Measurements from ENCODE around the gene ATP9B.
A peak's percentile ranks its signal among the peaks of the same experiment; 100 is the strongest.

Gene ATP9B

DNA sequence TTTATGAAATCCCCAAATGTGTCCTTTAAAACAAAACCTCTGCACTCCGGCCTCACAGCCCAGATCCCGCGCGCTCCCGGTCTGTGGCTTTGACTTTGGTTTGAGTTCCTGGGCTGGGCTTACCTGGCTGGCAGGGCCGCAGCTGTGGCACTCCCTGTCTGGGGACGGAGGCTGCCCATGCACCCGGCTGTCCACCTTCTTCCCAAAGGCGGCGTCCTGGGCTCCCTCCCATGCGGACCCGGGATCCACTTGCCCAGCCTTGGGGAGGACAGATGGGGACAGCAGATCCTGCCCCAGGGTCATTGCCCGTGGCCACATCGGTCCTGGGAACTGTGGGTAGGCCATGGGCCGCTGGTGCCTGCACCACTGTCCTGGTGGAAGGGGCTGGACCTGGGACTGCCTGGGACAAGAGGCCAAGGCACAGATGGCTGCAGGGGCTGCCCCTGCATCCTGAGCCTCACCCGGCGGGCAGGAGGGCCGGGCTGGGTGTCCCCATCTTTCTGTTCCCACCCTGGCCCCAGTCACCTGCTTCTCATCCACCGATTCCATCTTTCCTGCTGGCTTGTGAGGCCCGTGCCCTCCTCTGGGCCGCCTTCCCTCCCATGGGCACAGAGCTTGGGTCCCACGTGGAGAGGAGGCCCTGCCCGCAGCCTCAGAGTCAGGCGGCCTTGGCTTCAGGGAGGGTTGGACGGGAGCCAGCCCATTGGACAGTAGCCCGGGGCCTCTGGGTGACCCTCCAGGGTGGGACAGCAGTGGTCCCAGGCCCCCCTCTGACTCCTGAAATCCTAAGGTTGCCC, 354.2 kb downstream of the ATP9B start:
- no peak overlapping the region for H3K4me3 ChIP-seq (ENCODE audit: control insufficient read depth, low read depth, low read length)
- TF ChIP-seq, protein P1, sequence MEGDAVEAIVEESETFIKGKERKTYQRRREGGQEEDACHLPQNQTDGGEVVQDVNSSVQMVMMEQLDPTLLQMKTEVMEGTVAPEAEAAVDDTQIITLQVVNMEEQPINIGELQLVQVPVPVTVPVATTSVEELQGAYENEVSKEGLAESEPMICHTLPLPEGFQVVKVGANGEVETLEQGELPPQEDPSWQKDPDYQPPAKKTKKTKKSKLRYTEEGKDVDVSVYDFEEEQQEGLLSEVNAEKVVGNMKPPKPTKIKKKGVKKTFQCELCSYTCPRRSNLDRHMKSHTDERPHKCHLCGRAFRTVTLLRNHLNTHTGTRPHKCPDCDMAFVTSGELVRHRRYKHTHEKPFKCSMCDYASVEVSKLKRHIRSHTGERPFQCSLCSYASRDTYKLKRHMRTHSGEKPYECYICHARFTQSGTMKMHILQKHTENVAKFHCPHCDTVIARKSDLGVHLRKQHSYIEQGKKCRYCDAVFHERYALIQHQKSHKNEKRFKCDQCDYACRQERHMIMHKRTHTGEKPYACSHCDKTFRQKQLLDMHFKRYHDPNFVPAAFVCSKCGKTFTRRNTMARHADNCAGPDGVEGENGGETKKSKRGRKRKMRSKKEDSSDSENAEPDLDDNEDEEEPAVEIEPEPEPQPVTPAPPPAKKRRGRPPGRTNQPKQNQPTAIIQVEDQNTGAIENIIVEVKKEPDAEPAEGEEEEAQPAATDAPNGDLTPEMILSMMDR (conservative IDR thresholded peaks at IDR 0.05; ENCODE audit: control insufficient read depth, insufficient read depth, low read depth, low read length): no peak
- no peak for DNase-seq (ENCODE audit: low read depth)

DNA sequence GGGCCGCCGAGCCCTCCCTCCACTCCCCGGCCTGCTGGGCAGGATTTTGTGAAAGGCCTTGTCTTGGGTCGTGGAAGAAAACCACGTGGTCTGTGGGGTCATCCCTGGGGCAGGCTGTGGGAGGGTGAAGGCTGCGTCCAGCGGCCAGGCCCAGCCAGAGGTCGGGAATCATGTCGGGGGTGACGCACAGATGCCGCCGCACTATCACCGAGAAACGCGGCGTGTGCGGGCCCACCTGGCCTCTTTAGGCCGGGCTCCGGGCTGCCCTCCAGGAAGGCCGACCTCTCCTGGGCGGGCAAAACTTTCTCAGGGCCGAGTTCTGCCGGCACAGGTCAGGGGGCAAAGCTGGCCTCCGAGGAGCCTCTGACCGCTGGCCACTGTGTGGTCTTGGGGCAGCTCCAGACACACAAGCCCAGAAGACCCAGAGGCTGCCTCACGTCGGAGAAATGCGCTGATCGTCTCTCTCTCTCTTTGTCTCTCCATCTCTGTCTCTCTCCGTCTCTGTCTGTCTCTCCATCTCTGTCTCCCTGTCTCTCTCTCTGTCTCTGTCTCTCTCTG, 354.9 kb downstream of the ATP9B start:
- TF ChIP-seq, protein P1 (conservative IDR thresholded peaks at IDR 0.05; ENCODE audit: control insufficient read depth, insufficient read depth, low read depth, low read length): no peak
- peak; percentile 67 for DNase-seq (ENCODE audit: low read depth)
- no peak overlapping the region for H3K4me3 ChIP-seq (ENCODE audit: control insufficient read depth, low read depth, low read length)

DNA sequence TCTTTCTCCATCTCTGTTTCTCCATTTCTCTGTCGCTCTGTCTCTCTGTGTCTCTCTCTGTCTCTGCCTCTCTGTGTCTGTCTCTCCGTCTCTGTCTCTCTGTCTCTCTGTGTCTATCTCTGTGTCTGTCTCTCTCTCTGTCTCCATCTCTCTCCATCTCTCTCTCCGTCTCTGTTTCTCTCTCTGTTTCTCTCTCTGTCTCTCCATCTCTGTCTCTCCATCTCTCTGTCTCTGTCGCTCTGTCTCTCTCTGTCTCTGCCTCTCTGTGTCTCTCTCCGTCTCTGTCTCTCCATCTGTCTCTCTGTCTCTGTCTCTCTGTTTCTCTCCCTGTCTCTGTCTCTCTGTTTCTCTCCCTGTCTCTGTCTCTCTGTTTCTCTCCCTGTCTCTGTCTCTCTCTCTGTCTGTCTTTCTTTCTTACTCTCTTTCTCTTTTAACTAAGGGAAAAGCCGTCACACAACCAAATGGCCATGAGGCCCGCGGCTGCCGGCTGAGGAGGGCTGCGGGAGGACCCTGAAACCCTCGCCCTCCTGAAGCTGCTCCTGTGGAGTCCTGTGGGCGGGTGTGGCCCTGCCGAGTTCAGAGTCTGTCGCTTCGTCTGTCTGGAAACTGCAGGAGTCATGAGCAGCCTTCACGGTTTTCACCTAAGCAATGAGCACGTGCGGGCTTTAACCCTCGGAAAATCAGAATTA, 355.8 kb downstream of the ATP9B start:
- no peak for DNase-seq (ENCODE audit: low read depth)
- TF ChIP-seq, protein P1 (conservative IDR thresholded peaks at IDR 0.05; ENCODE audit: control insufficient read depth, insufficient read depth, low read depth, low read length): no peak
- no peak overlapping the region for H3K4me3 ChIP-seq (ENCODE audit: control insufficient read depth, low read depth, low read length)

DNA sequence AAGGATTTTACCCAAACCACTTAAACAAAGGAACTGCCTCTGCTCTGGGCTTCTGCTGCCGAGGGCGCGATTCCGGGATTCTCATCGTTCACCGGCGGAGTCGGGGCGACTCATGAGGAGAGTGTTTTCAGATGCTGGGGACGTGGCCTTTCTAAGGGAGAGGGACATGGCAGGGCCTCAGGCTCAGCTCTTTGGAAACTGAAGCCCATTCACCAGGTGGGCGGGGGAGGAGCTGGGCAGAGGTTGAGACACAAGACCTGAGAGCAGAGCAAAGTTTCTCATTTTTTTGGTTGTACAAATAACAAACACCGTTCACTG, 356.3 kb downstream of the ATP9B start:
- no peak for DNase-seq (ENCODE audit: low read depth)
- no peak overlapping the region for H3K4me3 ChIP-seq (ENCODE audit: control insufficient read depth, low read depth, low read length)
- TF ChIP-seq, protein P1 (conservative IDR thresholded peaks at IDR 0.05; ENCODE audit: control insufficient read depth, insufficient read depth, low read depth, low read length): no peak

DNA sequence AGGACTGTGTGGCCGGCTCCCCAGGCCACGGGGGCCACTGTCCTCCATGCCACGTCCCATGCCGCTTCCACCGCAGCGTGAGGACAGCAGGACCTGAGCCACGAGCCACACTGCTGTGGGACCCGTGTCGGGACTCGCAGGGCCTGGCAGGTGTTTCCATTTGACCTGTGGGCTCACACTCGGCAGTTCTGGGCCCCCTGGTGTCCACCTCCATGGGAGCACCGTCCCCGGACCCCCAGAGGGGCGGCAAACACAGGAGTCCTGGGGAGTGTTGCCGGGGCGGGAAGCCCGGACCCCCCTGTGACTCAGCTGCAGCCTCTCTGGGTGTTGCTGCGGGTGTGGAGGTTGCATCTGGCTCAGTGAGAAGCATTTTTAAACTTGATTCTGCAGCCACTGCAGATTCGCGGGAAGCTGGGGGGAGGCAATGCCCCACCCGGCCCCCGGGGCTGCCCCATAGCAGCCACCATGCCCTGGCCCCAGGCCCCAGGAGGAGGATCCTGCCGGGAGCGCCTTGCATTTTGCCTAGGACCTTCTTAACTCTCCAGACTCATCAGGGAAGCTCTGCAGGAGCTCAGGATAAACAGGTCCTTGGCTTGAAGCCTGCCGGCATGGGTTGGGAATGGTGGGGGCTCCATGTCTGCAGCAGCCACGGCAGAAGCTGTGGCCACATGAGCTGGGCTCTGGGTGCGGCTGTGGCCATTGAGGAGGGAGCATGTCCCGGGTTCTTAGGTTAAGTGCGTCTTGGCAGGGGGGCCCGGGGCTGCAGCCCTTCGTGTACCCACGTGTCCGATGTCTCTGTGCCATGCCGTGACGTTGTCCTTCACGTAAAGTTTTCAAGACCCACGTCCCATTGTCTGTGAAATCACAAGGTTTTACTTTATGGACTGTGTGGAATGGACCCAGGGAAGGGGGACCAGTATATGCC, 357.4 kb downstream of the ATP9B start:
- no peak overlapping the region for H3K4me3 ChIP-seq (ENCODE audit: control insufficient read depth, low read depth, low read length)
- DNase-seq (ENCODE audit: low read depth): no peak
- TF ChIP-seq, protein P1 (conservative IDR thresholded peaks at IDR 0.05; ENCODE audit: control insufficient read depth, insufficient read depth, low read depth, low read length): no peak
